Activated CD4-positive, alpha-beta T cell treated with anti-CD3 and anti-CD28 coated beads, Interleukin-10, Interleukin-2, amounts not matched to agents 100 ng/mL and 50 ng/mL, durations not matched to agents 16 hours and 8 hours (primary cell): Measurements from ENCODE around the gene N4BP2L1.

Source experiments
- DNase-seq: peaks from one replicate; pipeline ENCODE4 v3.0.0-alpha.2; 2020

The N4BP2L1 gene

DNA sequence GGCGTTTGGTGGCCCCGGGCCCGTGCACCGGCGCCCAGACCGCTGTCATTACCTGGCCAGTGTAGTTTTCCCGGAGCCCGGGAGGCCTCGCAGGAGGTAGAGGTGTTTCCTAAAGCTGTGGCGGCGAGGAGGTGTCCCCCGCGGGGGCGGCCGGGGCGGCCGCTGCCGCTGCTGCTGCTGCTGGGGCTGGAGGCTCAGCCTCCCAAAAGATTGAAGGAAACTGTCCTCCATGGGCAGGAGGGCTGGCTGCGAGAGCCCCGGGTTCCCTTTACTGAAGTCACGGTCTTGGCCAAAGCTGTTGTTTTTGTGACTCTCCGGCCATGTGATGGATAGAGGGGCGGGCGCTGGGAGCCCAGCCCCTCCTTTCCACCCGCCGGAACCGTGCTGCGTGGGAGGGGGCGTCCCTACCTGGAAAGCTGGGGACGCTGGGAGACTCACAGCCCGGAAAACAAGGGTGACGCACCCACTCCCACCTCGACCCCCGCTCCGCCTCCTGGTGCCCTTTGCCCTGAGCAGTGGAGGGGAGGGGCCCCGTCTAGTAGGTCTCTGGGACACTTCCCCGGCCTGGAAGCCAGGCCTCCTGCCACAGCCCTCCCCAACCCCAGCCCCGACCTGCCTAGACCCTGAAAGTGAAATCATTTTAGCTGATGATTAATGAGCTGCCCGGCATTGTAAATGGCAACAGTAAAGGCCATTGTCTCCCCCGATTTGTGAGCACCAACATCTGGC is at the start of gene N4BP2L1:
N4BP2L1 (minus strand) TSS at position 279 of the 729 bp plus-strand sequence; CDS start at position 231, 48 bp downstream.
- DNase-seq = peak; percentile 87

DNA sequence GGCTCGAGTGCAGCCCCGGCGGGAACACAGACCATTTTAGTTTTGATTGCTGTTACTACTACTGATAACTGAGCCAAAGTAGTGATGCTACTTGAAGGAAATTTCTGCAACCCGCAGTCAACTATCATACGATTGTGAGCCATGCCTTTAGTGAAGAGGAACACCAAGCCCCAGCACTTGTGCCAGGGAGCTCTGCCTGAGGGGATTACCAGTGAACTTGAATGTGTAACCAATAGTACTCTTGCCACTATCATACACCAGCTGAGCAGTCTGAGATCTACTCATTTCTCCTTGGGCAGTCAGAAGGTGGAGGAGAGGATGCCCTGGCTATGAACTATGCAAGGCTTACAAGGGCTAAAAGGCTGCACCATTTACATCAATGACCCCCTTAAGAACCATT is 49.0 kb upstream of the N4BP2L1 start:
- no peak for DNase-seq

- DNase-seq = no peak
Observed at GRCh38 chr13:32476021-32476731, 48.2 kb upstream of the N4BP2L1 start.

GRCh38 chr13:32474999-32475792 is 47.3 kb upstream of the N4BP2L1 start:
- DNase-seq = no peak

- no peak for DNase-seq
Observed at GRCh38 chr13:32473650-32474049, 45.7 kb upstream of the N4BP2L1 start.

- DNase-seq = peak; percentile 48
Observed at GRCh38 chr13:32472194-32472621, 44.3 kb upstream of the N4BP2L1 start.

DNA sequence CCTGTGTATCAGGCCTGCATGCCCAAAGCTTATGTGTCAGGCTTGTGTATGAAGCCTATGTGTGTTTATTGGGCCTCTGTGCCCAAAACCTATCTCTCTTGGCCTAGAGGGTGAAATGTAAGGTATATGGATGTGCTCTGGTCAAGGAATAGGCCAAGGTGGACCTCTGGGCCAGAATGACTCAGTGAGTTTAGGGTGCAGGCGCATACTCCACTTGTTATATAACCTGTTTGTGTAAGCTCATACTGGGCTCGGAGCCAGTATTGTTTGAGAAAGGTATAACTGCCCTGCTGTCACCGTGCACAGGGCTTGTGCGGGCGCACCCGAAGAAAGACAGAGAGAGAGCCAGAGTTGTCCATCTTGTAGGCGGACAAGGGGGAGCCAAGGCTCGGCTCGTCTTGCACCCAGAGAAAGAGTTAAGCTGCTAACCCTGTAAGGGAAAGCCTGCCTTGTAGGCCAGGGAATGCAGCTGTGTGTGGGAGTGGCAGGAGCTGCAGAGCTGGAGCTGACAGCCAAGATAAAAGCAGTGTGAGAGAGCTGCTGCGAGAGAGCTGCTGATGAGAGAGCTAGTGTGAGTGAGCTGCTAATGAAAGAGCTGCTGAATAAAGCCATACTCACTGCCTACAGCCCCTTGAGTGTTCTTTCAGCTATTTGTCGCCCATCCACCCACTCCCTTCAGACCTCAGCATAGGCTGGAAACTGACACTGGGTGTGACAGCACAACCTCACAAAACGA is 43.4 kb upstream of the N4BP2L1 start:
- no peak for DNase-seq

DNA sequence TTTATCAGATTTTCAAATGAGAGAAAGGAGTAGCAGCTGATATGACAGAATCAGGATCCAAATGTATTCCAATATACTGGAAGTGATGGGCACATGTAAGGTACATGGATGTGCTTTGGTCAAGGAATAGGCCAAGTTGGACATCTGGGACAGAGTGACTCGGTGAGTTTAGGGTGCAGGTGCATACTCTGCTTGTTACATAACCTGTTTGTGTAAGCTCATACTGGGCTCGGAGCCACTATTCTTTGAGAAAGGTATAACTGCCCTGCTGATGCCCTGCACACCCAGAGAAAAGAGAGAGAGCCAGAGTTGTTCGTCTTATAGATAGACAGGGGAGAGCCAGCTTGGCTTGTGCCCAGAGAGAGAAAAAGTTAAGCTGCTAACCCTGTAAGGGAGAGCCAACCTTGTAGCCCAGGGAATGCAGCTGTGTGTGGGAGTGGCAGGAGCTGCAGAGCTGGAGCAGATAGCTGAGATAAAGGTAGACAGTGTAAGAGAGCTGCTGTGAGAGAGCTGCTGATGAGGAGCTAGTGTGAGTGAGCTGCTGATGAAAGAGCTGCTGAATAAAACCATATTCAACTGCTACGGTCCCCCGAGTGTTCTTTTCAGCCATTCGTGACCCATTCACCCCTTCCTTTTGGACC is 40.7 kb upstream of the N4BP2L1 start:
- no peak for DNase-seq

DNA sequence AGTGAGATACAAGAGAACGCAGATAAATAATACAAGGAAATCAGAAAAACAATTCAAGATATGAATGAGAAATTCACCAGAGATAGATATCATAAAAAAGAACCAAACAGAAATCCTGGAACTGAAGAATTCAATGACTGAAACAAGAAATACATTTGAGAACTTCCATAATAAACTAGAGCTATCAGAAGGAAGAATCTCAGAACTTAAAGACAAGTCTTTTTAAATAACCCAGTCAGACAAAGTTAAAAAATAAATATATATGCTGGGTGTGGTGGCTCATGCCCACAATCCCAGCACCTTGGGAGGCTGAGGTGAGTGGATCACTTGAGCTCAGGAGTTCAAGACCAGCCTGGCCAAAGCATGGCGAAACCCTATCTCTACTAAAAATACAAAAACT is 28.7 kb upstream of the N4BP2L1 start:
- DNase-seq = no peak

DNA sequence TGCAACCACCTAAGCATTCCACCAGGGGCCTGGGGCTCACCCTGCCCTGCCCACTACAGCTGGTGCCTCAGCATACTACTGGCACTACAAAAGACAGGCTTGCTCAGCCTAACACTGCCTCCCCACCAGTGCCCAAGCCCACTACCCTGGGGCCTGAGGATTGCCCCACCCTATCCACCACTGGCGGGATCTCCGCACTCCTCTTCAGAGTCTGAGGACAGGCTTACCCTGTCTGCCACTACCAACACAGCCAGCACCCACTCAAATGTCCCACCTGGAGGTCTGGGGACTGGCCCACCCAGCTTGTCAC is 27.6 kb upstream of the N4BP2L1 start:
- DNase-seq = no peak

DNA sequence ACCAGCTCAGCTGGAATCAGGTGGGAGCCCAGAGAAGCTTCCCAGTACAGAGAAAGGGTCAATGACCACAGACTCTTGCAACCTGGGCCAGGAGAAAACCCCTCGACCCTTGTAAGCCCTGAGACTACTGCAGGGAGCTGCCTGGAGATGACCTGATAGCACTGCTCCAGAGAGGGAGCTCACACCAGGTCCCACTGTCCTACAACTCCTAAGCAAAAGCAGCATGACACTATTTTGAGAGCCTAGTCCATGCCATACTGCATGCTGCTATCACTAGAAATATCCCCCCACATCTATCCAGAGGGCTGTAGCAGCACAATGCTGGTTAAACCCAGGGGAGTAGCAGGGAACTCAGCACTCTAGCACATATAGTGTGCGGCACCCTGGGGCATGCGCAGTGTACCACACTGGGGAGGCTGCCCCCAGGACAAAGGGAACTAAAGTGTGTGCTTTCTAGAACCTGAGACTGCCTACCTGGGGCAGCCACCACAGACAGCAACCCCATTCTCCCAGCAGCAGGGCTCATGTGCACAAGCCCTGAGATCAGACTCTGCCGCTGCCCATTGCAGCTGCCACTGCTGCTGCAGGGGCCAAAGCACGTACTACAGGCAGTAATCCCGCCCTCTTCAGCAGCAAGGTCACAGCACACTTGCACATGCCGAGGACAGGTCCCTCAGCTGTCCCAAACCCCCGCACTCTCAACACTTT is 27.1 kb upstream of the N4BP2L1 start:
- DNase-seq = no peak

- DNase-seq = no peak
Observed at GRCh38 chr13:32453981-32454380, 26.1 kb upstream of the N4BP2L1 start.

- DNase-seq = no peak
Observed at GRCh38 chr13:32448972-32449371, 21.0 kb upstream of the N4BP2L1 start.

- peak; percentile 51 for DNase-seq
Observed at GRCh38 chr13:32447894-32448623, 20.1 kb upstream of the N4BP2L1 start.

DNA sequence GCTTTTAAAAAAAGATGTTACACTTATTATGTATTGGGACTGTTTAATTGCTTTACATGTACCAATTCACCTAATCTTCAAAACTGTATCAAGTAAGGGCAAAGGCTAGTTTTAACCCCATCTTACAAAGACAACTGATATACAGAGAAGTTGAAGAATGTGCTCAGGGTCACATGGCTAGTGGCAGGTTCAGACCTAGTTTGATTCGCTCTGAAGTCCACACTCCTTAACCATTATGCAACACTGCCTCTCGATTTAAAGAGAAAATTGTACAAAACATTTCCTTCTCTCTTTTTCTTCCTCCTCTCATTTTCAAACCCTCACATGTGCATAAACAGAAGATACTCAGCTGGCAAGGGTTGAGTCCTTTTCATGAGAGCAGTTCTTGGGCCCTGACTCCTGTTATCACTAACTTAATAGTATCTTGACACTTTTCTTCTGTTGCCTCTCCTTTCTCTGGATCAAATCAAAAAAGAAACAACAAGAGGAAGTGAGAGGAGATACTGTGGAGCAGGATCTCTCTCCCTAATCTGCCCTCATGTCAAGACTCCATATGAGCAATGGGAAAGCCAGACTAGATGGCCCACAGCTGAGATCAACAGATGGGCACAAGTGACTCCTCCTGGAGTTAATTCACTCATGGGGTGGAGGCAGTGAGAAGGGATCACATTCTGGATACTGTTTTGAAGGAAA is 19.0 kb upstream of the N4BP2L1 start:
- DNase-seq = no peak

DNA sequence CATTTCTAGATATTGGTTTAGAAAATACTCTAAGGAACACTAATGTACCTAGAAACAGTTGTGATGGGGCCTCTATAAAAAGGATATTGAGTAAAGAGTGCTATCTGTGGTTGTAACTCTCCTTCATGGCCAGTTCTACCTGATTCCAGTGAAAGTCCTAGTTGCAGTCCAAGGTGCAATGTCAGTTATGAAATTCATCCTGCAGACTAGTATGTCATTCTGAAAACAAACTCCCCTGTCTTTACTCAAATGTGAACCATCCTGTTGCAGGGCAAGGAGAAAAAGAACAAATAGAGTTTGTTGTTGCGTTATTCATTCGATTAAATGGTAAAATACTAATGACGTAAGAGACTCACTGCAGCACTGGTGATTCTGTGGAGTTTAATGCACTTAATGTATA is 18.3 kb upstream of the N4BP2L1 start:
- DNase-seq = peak; percentile 29

GRCh38 chr13:32445461-32445860 is 17.5 kb upstream of the N4BP2L1 start:
- DNase-seq = no peak

DNA sequence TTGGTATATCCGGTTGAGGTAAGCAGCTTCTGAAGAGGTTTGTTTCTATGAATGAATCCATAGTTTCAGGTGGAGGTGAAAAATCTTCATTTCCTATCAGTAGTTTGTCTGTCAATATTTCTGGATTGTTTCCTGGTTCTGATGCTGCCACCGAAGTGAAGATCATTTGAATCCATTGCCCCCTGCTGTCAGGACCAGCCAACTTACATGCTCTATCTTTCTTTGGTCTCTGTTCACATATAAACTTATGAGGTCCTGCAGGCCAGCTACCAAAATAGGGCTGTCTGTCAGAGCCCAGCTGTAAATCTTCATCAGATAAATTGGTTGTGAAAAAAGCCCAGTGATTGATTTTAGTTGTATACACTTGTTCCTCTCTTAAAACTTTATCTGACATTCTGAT is 15.2 kb upstream of the N4BP2L1 start:
- peak; percentile 47 for DNase-seq

- DNase-seq = no peak
Observed at GRCh38 chr13:32438871-32439270, 10.9 kb upstream of the N4BP2L1 start.

DNA sequence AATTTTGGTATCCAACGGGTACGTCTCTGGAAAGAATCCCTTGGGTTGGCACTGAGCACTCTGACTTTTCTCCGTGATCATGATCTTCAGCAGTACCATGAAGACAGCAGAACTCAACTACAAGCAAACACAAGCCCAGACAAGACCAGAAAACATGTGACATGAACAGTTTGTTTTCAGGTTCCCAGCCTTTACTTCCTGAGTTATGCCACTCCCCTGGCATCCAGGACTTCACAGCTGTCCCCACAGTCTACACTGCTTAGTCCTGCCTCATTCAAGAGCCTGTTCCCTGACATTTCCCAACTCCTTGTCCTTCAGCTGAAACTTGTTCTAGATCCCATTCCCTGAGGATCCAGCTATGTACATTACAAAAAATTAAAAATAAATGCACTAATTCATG is 4.9 kb upstream of the N4BP2L1 start:
- no peak for DNase-seq

- no peak for DNase-seq
Observed at GRCh38 chr13:32431361-32431760, 3.4 kb upstream of the N4BP2L1 start.
